GM13977 (cell line): ENCODE data around the gene RHCG.

ENCODE experiments used
- DNase-seq: peaks from one replicate; pipeline ENCODE4 v3.0.0; 2012; ENCODE audit warnings: low spot score
- CTCF ChIP-seq: IDR thresholded peaks from 2 replicates; pipeline ENCODE4 v1.5.1; 2012; ENCODE audit warnings: mild to moderate bottlenecking, control low read depth; ENCODE audit not compliant: insufficient read depth; ENCODE audit errors: extremely low read depth, missing control alignments
- in situ Hi-C: fragments of 300-500 bp; cut with MboI; formaldehyde crosslinking; loops from one replicate; pipeline ENCODE4 v1.12.0; 2022; ENCODE audit warnings: low sequenced_read_pairs, low pct_unique_long_range_greater_than_20kb, mixed read lengths, inconsistent platforms; ENCODE audit not compliant: unreplicated experiment

The RHCG gene

GRCh38 chr15:89530976-89531375 lies 34.6 kb upstream of the RHCG start:
- no peak for TF ChIP-seq CTCF
- in situ Hi-C loops: no loop called here
- no peak for DNase-seq

DNA sequence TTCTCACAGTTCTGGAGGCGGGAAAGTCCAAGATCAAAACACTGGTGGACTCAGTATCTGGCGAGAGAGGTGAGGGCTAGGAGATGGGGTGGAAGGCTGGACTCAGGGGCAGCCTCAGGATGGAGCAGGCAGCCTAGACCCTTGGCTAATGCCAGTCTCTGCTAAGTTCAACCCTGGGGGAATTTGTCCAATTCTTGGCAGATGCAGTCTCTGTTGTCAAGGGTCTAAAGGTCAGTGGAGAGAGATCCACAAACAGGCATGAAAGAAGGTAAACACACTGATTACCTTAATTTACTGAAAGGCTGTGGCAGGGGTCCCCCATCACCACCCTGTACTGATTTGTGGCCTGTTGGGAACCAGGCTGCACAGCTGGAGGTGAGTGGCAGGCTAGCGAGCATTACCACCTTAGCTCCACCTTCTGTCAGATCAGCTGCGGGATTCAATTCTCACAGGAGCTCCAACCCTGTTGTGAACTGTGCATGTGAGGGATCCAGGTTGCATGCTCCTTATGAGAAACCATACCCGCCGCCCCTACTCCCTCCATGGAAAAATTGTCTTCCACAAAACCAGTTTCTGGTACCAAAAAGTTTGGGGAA lies 32.5 kb upstream of the RHCG start:
- in situ Hi-C loops: no loop called here
- no peak for DNase-seq
- TF ChIP-seq CTCF: no peak

DNA sequence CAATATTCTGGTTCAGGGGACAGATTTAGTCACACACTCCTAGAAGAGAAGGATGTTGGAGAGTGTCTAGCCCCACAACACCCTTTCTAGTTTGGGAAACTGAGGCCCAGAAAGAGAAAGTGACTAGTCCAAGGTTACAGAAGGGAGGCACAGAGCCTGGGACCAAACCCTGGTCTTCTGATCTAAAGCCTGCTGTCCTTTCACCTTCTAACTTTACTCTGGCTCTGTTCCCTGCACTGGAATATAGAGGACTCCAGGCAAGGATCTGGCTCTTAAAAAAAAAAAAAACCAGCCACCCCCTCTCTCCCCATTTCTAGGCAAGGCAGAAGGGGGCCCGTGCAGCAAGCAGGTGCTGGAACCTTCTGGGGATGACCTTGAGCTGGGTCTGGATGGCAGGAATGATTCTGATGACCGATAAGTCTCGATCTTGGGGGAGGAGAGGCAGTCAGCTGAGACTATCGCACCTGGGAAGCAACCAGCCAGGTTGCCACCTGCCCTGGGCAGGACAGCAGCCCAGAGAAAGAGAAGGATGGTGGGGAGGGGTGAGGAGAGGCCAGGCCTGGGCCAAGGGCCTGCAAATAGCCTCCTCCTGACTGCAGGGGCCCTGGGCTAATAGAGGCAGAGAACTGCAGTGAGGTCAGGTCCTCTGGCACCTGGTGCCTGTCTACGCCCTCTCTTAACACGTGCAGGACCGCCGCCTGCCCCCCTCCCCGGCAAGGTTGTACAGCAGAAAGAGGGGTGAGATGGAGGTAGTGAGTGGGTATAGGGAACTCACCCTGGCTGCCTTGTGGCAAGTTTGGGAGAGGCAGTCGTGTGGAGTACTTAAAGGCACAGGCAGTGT lies 30.4 kb upstream of the RHCG start:
- in situ Hi-C loops: no loop called here
- DNase-seq: no peak

GRCh38 chr15:89526181-89526580 lies 29.8 kb upstream of the RHCG start:
- no peak for TF ChIP-seq CTCF
- DNase-seq: no peak
- in situ Hi-C loops: no loop called here

More for the DNA sequence above, 30.4 kb upstream of the RHCG start:
- no peak for TF ChIP-seq CTCF

DNA sequence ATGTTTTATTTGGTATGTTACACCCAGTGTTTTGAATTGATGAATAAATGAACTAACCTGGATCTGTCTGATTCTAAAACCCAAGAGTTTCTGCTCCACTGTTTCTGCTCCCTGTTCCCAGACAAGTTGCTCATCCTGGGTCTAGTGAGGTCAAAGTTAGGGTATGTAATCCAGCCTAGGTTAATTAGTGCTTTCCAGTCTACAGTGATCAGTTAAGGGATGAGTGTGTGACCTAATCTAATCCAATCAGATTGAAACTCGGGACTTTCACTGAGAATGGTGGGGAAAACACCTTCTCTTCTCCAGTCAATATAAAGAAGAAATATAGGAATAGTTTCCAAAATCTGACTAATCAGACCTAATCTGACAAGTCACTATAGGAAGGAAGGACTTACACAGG lies 27.8 kb upstream of the RHCG start:
- no peak for TF ChIP-seq CTCF
- DNase-seq: no peak
- in situ Hi-C loops: no loop called here

DNA sequence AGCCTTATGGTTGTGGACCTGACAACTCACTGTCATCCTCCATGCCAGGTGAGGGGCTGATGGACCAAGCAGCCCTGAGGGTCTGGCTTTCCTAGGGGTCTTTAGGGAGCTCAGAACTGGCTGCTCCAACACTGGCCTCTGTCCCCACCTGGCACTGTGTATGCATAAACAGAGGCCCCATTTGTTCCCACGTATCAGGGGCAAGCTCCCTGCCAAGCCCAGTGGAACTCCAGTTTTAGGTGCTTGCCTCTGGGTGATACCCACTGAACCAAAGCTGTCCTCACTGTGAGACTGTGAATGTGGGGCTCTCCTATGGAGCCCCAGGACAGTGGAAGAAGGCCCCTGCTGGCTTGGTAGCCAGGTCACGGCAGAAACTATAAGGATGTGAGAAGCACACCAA lies 26.7 kb upstream of the RHCG start:
- no peak for DNase-seq
- in situ Hi-C loops: no loop called here
- TF ChIP-seq CTCF: no peak
